Endothelial cell of umbilical vein (primary cell): Measurements from ENCODE around the gene KIF3A. TPM values are rescaled to one million over a fixed set of nuclear protein-coding genes. Genes with fewer than 3 reads are reported as not detected.

Experiments used
- BruUV-seq: library from RNA; stranded (reverse); fragments of 400-500 nt; replicated peaks from 2 replicates; lab custom pipeline; 2021; lab: Mats Ljungman, UMichigan
- CTCF ChIA-PET: fragments of 300-600, 350-600 bp; sonication (Branson Sonifier 250); formaldehyde crosslinking; loops from one replicate; lab custom pipeline; 2021; ENCODE audit warnings: antibody characterized with exemption, inconsistent platforms; lab: Charles Lee
- POLR2A ChIA-PET: fragments of 300-600, 350-600 bp; sonication (Branson Sonifier 250); formaldehyde crosslinking; loops from one replicate; lab custom pipeline; 2021; ENCODE audit warnings: antibody characterized with exemption, inconsistent platforms; lab: Charles Lee
- DNase-seq: peaks from one replicate; pipeline ENCODE4 v3.0.0-alpha.2; 2011; ENCODE audit warnings: low read depth, low spot score
- FAIRE-seq: peaks from 2 replicates; lab custom pipeline; 2011; peaks lifted over from hg19 to GRCh38; lab: Jason Lieb, UNC
- H2AFZ ChIP-seq: 2 replicates; pipeline ENCODE4 v1.6.0; 2012; ENCODE audit warnings: low read depth, low read length, control low read depth, inconsistent platforms
- H3K27ac ChIP-seq: 2 replicates; pipeline ENCODE4 v1.5.1; 2011; ENCODE audit warnings: low read depth, mild to moderate bottlenecking, control low read depth, low read length, moderate library complexity; ENCODE audit not compliant: insufficient read depth
- H3K27me3 ChIP-seq, 2 experiments: 2 replicates each; pipeline versions ENCODE4 v1.6.0 to v1.6.1; 2011; ENCODE audit warnings: low read length in 2 of 2, mixed read lengths in 1 of 2; ENCODE audit not compliant: control insufficient read depth in 2 of 2, insufficient read depth in 2 of 2
- H3K36me3 ChIP-seq, 2 experiments: 2 replicates in 1 of 2; 3 replicates in 1 of 2; pipeline ENCODE4 v1.5.1; 2011; ENCODE audit warnings: low read length in 2 of 2, mild to moderate bottlenecking in 1 of 2, moderate library complexity in 1 of 2; ENCODE audit not compliant: control insufficient read depth in 2 of 2, insufficient read depth in 2 of 2; ENCODE audit errors: extremely low read depth in 1 of 2
- H3K4me1 ChIP-seq: 3 replicates; pipeline ENCODE4 v1.5.1; 2011; ENCODE audit warnings: mild to moderate bottlenecking, low read length; ENCODE audit not compliant: control insufficient read depth, insufficient read depth; ENCODE audit errors: extremely low read depth
- H3K4me2 ChIP-seq: 2 replicates; pipeline ENCODE4 v1.6.1; 2011; ENCODE audit warnings: low read length, control low read depth, mixed read lengths; ENCODE audit not compliant: insufficient read depth
- H3K4me3 ChIP-seq, 3 experiments: fragments of 200-600 bp in 1 of 3; sonication (generic), shearing (Covaris generic) in 1 of 3; replicated peaks in 1 of 3; 2 replicates each; pipeline ENCODE4 v1.5.1; 2011 to 2016; ENCODE audit warnings: control low read depth in 3 of 3, low read length in 3 of 3, mild to moderate bottlenecking in 2 of 3, inconsistent platforms in 1 of 3, low read depth in 1 of 3, moderate library complexity in 1 of 3; ENCODE audit not compliant: insufficient read depth in 1 of 3
- H3K79me2 ChIP-seq: 2 replicates; pipeline ENCODE4 v1.6.0; 2012; ENCODE audit warnings: low read length, inconsistent platforms; ENCODE audit not compliant: control insufficient read depth, insufficient read depth
- H3K9ac ChIP-seq: replicated peaks from 2 replicates; pipeline ENCODE3; 2011; ENCODE audit warnings: low read length, control low read depth; ENCODE audit not compliant: insufficient read depth; ENCODE audit errors: extremely low read depth
- H3K9me1 ChIP-seq: replicated peaks from 3 replicates; pipeline ENCODE4 v1.6.0; 2011; ENCODE audit warnings: mild to moderate bottlenecking, low read length; ENCODE audit not compliant: control insufficient read depth, insufficient read depth; ENCODE audit errors: extremely low read depth
- H3K9me3 ChIP-seq: replicated peaks from 2 replicates; pipeline ENCODE4 v1.5.1; 2012; ENCODE audit warnings: low read length, inconsistent platforms; ENCODE audit not compliant: control insufficient read depth, insufficient read depth
- H4K20me1 ChIP-seq: replicated peaks from 2 replicates; pipeline ENCODE3; 2011; ENCODE audit warnings: mild to moderate bottlenecking, low read length; ENCODE audit not compliant: control insufficient read depth, insufficient read depth; ENCODE audit errors: extremely low read depth
- CTCF ChIP-seq, 2 donors: IDR thresholded peaks; 1 replicate in 1 of 2; 2 replicates in 1 of 2; pipeline ENCODE4 v1.5.1; 2011; ENCODE audit warnings: low read length in 2 of 2, mild to moderate bottlenecking in 2 of 2, moderate library complexity in 2 of 2, control low read depth in 1 of 2, inconsistent platforms in 1 of 2, low read depth in 1 of 2; ENCODE audit not compliant: insufficient read depth in 1 of 2; ENCODE audit errors: extremely low read depth in 1 of 2
- EZH2 ChIP-seq: IDR thresholded peaks from 2 replicates; pipeline ENCODE4 v1.6.1; 2012; ENCODE audit warnings: borderline replicate concordance, low read depth, mild to moderate bottlenecking, moderate library complexity, low read length, inconsistent platforms; ENCODE audit not compliant: severe bottlenecking
- FOS ChIP-seq: IDR thresholded peaks from 2 replicates; pipeline ENCODE4 v1.6.1; 2011; ENCODE audit warnings: mild to moderate bottlenecking, low read length, moderate library complexity, borderline replicate concordance; ENCODE audit not compliant: insufficient read depth
- GATA2 ChIP-seq: IDR thresholded peaks from 2 replicates; pipeline ENCODE4 v1.7.0; 2011; ENCODE audit warnings: low read depth, mild to moderate bottlenecking, moderate library complexity, mixed read lengths, low read length; ENCODE audit not compliant: insufficient read length, insufficient read depth
- JUN ChIP-seq: IDR thresholded peaks from 2 replicates; pipeline ENCODE4 v1.6.1; 2011; ENCODE audit warnings: borderline replicate concordance, low read depth; ENCODE audit not compliant: insufficient read length, insufficient read depth
- MAX ChIP-seq: IDR thresholded peaks from 2 replicates; pipeline ENCODE4 v1.6.1; 2011; ENCODE audit not compliant: insufficient read depth, insufficient read length
- MYC ChIP-seq: IDR thresholded peaks from one replicate; pipeline ENCODE4 v1.6.1; 2011; ENCODE audit warnings: mild to moderate bottlenecking, low read depth, low read length
- POLR2A ChIP-seq: IDR thresholded peaks from 2 replicates; pipeline ENCODE4 v1.6.1; 2012; ENCODE audit warnings: low read depth, mild to moderate bottlenecking, control low read depth, low read length
- POLR2AphosphoS5 ChIP-seq: IDR thresholded peaks from 2 replicates; pipeline ENCODE4 v1.6.1; 2012; ENCODE audit warnings: low read depth, mild to moderate bottlenecking, control low read depth, low read length, moderate library complexity; ENCODE audit not compliant: insufficient read depth
- dilution Hi-C: fragments of 300-500 bp; cut with MboI; formaldehyde crosslinking; loops from one replicate; pipeline ENCODE4 v1.15.0; 2019; ENCODE audit warnings: low sequenced_read_pairs; ENCODE audit not compliant: extremely low pct_ligation_motif_present
- intact Hi-C: fragments of 100-400 bp; cut with micrococcal nuclease; formaldehyde crosslinking; loops from one replicate; pipeline ENCODE4 v1.10.0; 2022
- polyA plus RNA-seq, 4 experiments: library from polyadenylated mRNA; depleted of rRNA in 3 of 4; stranded (reverse) in 3 of 4; unstranded in 1 of 4; fragments of >200 nt; gene quantifications; 2 replicates each; pipeline versions ENCODE4 v1.2.1 to v1.2.3, GENCODE V29; 2011 to 2012; ENCODE audit warnings: missing spikeins in 1 of 4
- total RNA-seq: library from RNA; stranded (reverse); gene quantifications from 2 replicates; pipeline ENCODE4 v1.2.3, GENCODE V29; 2021

Gene KIF3A
- total and polyA plus RNA-seq, 2 donors (not counting 3 experiments of a cell fraction or from before 2014, with no cell fraction given): 3.3 to 11.2 TPM

- Histone ChIP-seq H3K79me2 (no peaks in the 10 kb centered on the region), H3K4me3 (no peak overlapping the region), H4K20me1 (no peaks in the 10 kb centered on the region), H2AFZ (no peak overlapping the region), H3K27ac (no peak overlapping the region), H3K27me3 (peaks cover 0 to 2% of the 10 kb centered on the region in 2 experiments), H3K36me3 (no peaks in the 10 kb centered on the region), H3K4me1 (peaks cover 5% of the 10 kb centered on the region), H3K4me2 (no peak overlapping the region), H3K9ac (no peak overlapping the region), H3K9me3 (no peaks in the 10 kb centered on the region), H3K9me1 (no peaks in the 10 kb centered on the region)
- dilution Hi-C loops (no loop called here), intact Hi-C loops (loop anchor here (5.0 kb wide), 1 partner anchor 133 kb away; no protein-coding TSS in a partner anchor)
- DNase-seq: no peak
- ChIA-PET CTCF (interaction anchor here (1.2 to 5.5 kb wide), 2 partner anchors 71 to 244 kb away, joined by 3 to 48 read pairs; no protein-coding TSS in a partner anchor), POLR2A (no interaction called here)
- FAIRE-seq: no peak
- TF ChIP-seq GATA2 (no peak), EZH2 (no peak), POLR2AphosphoS5 (no peak)
- no TSS peak for BruUV-seq
Measured at GRCh38 chr5:132749506-132749905, 12.2 kb upstream of the KIF3A start.

GRCh38 chr5:132748522-132749000, 11.2 kb upstream of the KIF3A start:
- Histone ChIP-seq H3K9me1 (no peaks in the 10 kb centered on the region), H3K4me1 (peaks cover 5% of the 10 kb centered on the region), H3K27ac (no peak overlapping the region), H4K20me1 (no peaks in the 10 kb centered on the region), H3K27me3 (peaks cover 0 to 2% of the 10 kb centered on the region in 2 experiments), H3K9ac (no peak overlapping the region), H3K4me2 (no peak overlapping the region), H3K9me3 (no peaks in the 10 kb centered on the region), H2AFZ (no peak overlapping the region), H3K79me2 (no peaks in the 10 kb centered on the region), H3K36me3 (no peaks in the 10 kb centered on the region), H3K4me3 (no peak overlapping the region)
- TF ChIP-seq MAX (no peak), CTCF (IDR thresholded peaks at IDR 0.05; ENCODE audit: extremely low read depth in 1 of 2, insufficient read depth in 1 of 2, low read depth in 1 of 2, low read length in 2 of 2) (no peak), POLR2AphosphoS5 (no peak), GATA2 (no peak), EZH2 (no peak), JUN (no peak), FOS (no peak), MYC (no peak), POLR2A (no peak)
- BruUV-seq: no TSS peak
- dilution Hi-C loops (no loop called here), intact Hi-C loops (loop anchor here (5.0 kb wide), 1 partner anchor 134 kb away; no protein-coding TSS in a partner anchor)
- no peak for DNase-seq
- CTCF ChIA-PET: interaction anchor here (1.2 to 5.5 kb wide), 4 partner anchors 9 to 72 kb away, joined by 3 to 48 read pairs (median 5); no protein-coding TSS in a partner anchor
- no peak for FAIRE-seq
- POLR2A ChIA-PET: no interaction called here
